HG03342 (cell line): Measurements from ENCODE around the gene VSIG10.

Experiments used
- ATAC-seq: cut with Tn5 transposase; IDR thresholded peaks from one replicate; pipeline ENCODE4 v1.9.1; 2021; ENCODE audit warnings: mild to moderate bottlenecking, moderate library complexity; ENCODE audit not compliant: unreplicated experiment

Gene VSIG10

GRCh38 chr12:118060301-118061010, 43.4 kb downstream of the VSIG10 start:
- peak; percentile 41 for ATAC-seq

- no peak for ATAC-seq
Measured at GRCh38 chr12:118059341-118060191, 44.2 kb downstream of the VSIG10 start.

- ATAC-seq, result no peak
Measured at GRCh38 chr12:118058881-118059280, 44.9 kb downstream of the VSIG10 start.

- no peak for ATAC-seq
Measured at GRCh38 chr12:118058227-118058626, 45.6 kb downstream of the VSIG10 start.

GRCh38 chr12:118055865-118056773, 47.7 kb downstream of the VSIG10 start:
- ATAC-seq, result no peak

- peak; percentile 70 for ATAC-seq
Measured at GRCh38 chr12:118055144-118055557, 48.7 kb downstream of the VSIG10 start.

GRCh38 chr12:118053071-118053985, 50.5 kb downstream of the VSIG10 start:
- ATAC-seq, result no peak

GRCh38 chr12:118052324-118053070, 51.3 kb downstream of the VSIG10 start:
- no peak for ATAC-seq

GRCh38 chr12:118050972-118051910, 52.6 kb downstream of the VSIG10 start:
- ATAC-seq, result no peak

- no peak for ATAC-seq
Measured at GRCh38 chr12:118046430-118046829, 57.4 kb downstream of the VSIG10 start.

- ATAC-seq, result no peak
Measured at GRCh38 chr12:118044577-118044976, 59.2 kb downstream of the VSIG10 start.

GRCh38 chr12:118044075-118044474, 59.7 kb downstream of the VSIG10 start:
- no peak for ATAC-seq

GRCh38 chr12:118042091-118042490, 61.7 kb downstream of the VSIG10 start:
- ATAC-seq, result no peak

GRCh38 chr12:118038137-118038536, 65.7 kb downstream of the VSIG10 start:
- no peak for ATAC-seq

- ATAC-seq, result no peak
Measured at GRCh38 chr12:118036672-118037411, 67.0 kb downstream of the VSIG10 start.

GRCh38 chr12:118035190-118036041, 68.4 kb downstream of the VSIG10 start:
- ATAC-seq, result peak; percentile 76
